ENCODE measurements around the gene LUC7L2. TPM values are rescaled to one million over a fixed set of nuclear protein-coding genes. Genes with fewer than 3 reads are reported as not detected.
"Not testable (repeated sequence)": the region's sequence is repeated elsewhere in the genome, so short reads cannot be mapped to it uniquely, and the experiment has no call there.

LUC7L2 gene
- total RNA-seq, 1 donor from 2014 or later = 45.2 TPM

GRCh38 chr7:139467729-139468128 lies 108.0 kb downstream of the LUC7L2 start:
- H3K27me3 ChIP-seq (ENCODE audit: low read depth) = peaks cover 13% of the 10 kb centered on the region

DNA sequence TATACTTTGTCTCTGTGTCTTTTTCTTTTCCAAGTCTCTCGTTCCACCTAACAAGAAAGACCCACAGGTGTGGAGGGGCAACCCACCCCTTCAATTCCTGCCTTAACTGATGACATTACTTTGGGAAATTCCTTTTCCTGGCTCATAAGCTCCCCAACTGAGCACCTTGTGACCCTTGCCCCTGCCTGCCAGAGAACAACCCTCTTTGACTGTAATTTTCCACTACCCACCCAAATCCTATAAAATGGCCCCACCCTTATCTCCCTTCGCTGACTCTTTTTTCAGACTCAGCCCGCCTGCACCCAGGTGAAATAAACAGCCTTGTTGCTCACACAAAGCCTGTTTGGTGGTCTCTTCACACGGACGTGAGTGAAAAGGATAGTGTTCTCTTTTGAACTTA lies 108.6 kb downstream of the LUC7L2 start:
- H3K4me3 ChIP-seq; H3K27ac ChIP-seq (replicated peaks); H3K4me1 ChIP-seq; H3K36me3 ChIP-seq; DNase-seq; intact Hi-C loops (cut with micrococcal nuclease); H3K27me3 ChIP-seq (ENCODE audit: low read depth); H3K9me3 ChIP-seq (replicated peaks): not testable (repeated sequence)

More at GRCh38 chr7:139467729-139468128, 108.0 kb downstream of the LUC7L2 start:
- DNase-seq; H3K4me1 ChIP-seq; H3K36me3 ChIP-seq; H3K4me3 ChIP-seq; intact Hi-C loops (cut with micrococcal nuclease); H3K27ac ChIP-seq (replicated peaks); H3K9me3 ChIP-seq (replicated peaks): not testable (repeated sequence)

DNA sequence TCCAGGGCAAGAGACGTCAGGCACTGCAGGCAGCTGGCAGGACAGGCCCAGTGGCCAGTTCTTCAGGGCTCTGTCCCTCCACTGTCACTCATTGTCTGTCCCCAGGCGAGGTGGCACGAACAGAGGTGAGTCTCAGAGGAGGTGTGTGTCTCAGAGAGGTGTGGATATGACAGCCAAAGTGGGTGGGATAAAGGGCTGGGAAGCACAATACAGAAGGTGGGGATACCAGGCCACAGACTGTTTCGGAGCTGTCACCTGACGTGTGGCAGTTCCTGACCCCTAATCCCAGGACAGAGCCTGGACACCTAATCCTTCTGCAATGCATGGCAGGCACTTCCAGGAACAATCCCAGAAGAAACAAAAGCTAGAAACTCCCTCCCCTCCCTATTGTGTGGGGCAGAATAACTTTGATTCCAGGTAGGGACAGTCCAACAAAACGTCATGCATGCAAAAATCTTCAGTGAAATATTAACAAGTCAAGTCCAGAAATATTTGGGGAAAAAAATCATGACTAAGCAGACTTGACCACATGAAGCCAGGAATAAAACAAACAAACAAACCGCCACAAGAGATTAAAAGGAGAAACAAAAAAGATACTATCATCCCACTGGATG lies 112.2 kb downstream of the LUC7L2 start:
- Histone ChIP-seq H3K27me3 (ENCODE audit: low read depth) (no peaks in the 10 kb centered on the region), H3K4me3 (no peak overlapping the region), H3K36me3 (no peaks in the 10 kb centered on the region), H3K27ac (replicated peaks) (no peak overlapping the region), H3K9me3 (replicated peaks) (peaks cover 21% of the 10 kb centered on the region), H3K4me1 (no peaks in the 10 kb centered on the region)
- intact Hi-C loops (cut with micrococcal nuclease) = no loop called here
- DNase-seq = no peak
- TF ChIP-seq, protein P1, sequence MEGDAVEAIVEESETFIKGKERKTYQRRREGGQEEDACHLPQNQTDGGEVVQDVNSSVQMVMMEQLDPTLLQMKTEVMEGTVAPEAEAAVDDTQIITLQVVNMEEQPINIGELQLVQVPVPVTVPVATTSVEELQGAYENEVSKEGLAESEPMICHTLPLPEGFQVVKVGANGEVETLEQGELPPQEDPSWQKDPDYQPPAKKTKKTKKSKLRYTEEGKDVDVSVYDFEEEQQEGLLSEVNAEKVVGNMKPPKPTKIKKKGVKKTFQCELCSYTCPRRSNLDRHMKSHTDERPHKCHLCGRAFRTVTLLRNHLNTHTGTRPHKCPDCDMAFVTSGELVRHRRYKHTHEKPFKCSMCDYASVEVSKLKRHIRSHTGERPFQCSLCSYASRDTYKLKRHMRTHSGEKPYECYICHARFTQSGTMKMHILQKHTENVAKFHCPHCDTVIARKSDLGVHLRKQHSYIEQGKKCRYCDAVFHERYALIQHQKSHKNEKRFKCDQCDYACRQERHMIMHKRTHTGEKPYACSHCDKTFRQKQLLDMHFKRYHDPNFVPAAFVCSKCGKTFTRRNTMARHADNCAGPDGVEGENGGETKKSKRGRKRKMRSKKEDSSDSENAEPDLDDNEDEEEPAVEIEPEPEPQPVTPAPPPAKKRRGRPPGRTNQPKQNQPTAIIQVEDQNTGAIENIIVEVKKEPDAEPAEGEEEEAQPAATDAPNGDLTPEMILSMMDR (IDR thresholded peaks at IDR 0.05; ENCODE audit: borderline replicate concordance) = no peak

Other genes starting within 250 kb of the LUC7L2 start
- gene UBN2, start 128.7 kb upstream of the LUC7L2 start, total RNA-seq = 14.4 TPM
- gene FMC1, start 18.6 kb upstream of the LUC7L2 start, total RNA-seq = 49.0 TPM
- not detected for gene KLRG2, start 123.8 kb downstream of the LUC7L2 start, total RNA-seq
- gene CLEC2L, start 163.8 kb downstream of the LUC7L2 start, total RNA-seq = 0.25 TPM